ENCODE results near the gene KSR1. TPM values are rescaled to one million over a fixed set of nuclear protein-coding genes. Genes with fewer than 3 reads are reported as not detected.

Gene KSR1
- total and polyA plus RNA-seq, 2 of the 4 experiments (the other 2 are of a cell fraction), result 12.5 to 21.9 TPM

DNA sequence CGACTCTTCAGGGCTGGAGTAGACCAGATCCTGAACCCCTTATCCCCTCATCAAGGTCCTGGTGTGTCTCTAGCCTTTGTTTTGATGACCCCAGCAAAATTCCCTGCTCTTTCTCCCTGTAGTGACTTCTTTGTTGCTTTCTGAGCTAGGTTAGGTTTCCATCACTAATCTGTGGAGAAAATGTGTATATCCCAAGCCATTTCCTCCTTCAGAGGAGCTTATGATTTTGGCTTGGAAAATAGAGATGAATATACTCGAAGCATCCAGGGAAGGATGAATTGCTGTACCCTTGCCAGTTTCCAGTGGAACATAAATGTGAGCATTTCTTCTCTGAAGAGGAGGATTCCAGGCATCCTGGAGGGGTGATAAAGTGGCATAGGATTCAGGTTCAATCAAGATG is 55.8 kb downstream of the KSR1 start:
- Histone ChIP-seq H3K27ac (ENCODE audit: insufficient read depth, low read length) (peak overlapping the region; percentile 51; the same call in 1 of the 2 replicates), H2AK5ac (ENCODE audit: low read depth, low read length) (no peak overlapping the region; the same call in 1 of the 2 replicates), H4K8ac (ENCODE audit: low read depth in 2 of 2, low read length in 2 of 2) (0 out of 4 replicates have a peak overlapping the region, but pooled peaks of 1 of the 2 experiments have one; percentile 31), H2BK15ac (ENCODE audit: low read depth, low read length) (no peak overlapping the region; the same call in 2 of the 3 replicates), H2BK20ac (ENCODE audit: low read depth, low read length) (peak overlapping the region; percentile 32; the same call in 1 of the 2 replicates), H2AFZ (replicated peaks; ENCODE audit: low read length, poor library complexity) (no peak overlapping the region), H3K9me3 (ENCODE audit: control insufficient read depth, insufficient read depth, low read length) (no peaks in the 10 kb centered on the region), H4K91ac (ENCODE audit: insufficient read depth, low read depth, low read length) (no peak overlapping the region; the same call in 1 of the 2 replicates), H3K4me1 (ENCODE audit: control insufficient read depth, insufficient read depth, low read length) (peaks cover 26% of the 10 kb centered on the region), H2BK5ac (ENCODE audit: low read depth, low read length, poor library complexity, severe bottlenecking) (peak overlapping the region; percentile 25), H3K36me3 (ENCODE audit: control insufficient read depth, insufficient read depth, low read length) (no peaks in the 10 kb centered on the region), H3K23ac (ENCODE audit: low read depth, low read length) (0 out of 2 replicates have a peak overlapping the region, but pooled peaks have one; percentile 35), H3K4me3 (ENCODE audit: insufficient read depth, low read depth, low read length) (no peak overlapping the region), H3K9ac (ENCODE audit: low read depth, low read length) (no peak overlapping the region), H3K14ac (replicated peaks; ENCODE audit: low read depth, low read length) (0 out of 2 replicates have a peak overlapping the region, but pooled peaks have one; percentile 53), H4K5ac (ENCODE audit: low read depth, low read length) (peak overlapping the region; percentile 41; the same call in 1 of the 2 replicates), H3K4me2 (ENCODE audit: low read depth, low read length) (no peak overlapping the region), H3K56ac (ENCODE audit: extremely low read depth, insufficient read depth, low read length) (no peak overlapping the region), H3K27me3 (ENCODE audit: control insufficient read depth, insufficient read depth, low read length) (no peaks in the 10 kb centered on the region), H3K18ac (ENCODE audit: low read depth, low read length) (peak overlapping the region; percentile 36), H2AK9ac (replicated peaks; ENCODE audit: low read depth, low read length, poor library complexity) (no peak overlapping the region), H3K4ac (ENCODE audit: low read depth, low read length) (peak overlapping the region; percentile 71), H3K79me1 (ENCODE audit: low read depth in 1 of 2, low read length in 2 of 2) (peaks cover 53 to 80% of the 10 kb centered on the region in 2 experiments), H4K20me1 (ENCODE audit: insufficient read depth, low read length) (peaks cover 61% of the 10 kb centered on the region), H2BK120ac (ENCODE audit: low read depth, low read length) (peak overlapping the region; percentile 66), H3K9me1 (ENCODE audit: insufficient read depth, low read length) (peaks cover 29% of the 10 kb centered on the region)
- DNase-seq (no peak), ATAC-seq (ENCODE audit: low read depth) (no peak)
- intact Hi-C loops (cut with micrococcal nuclease), result no loop called here
- dilution Hi-C loops (cut with HindIII; ENCODE audit: low sequenced_read_pairs, unreplicated experiment), result no loop called here
- ChIA-PET CTCF (interaction anchor here (0.6 to 1.5 kb wide), 2 partner anchors 12 to 87 kb away, joined by 3 read pairs; no protein-coding TSS in a partner anchor), POLR2A (ENCODE audit: unreplicated experiment) (no interaction called here)
- 14% methylated on average over 1 of the region's 2 CpGs; no CpG with 5 or more reads in 1 of the 2 experiments for WGBS, 2 experiments (ENCODE audit: extremely low coverage in 2 of 2, insufficient read length in 1 of 2)
- no peak for TF ChIP-seq FOS (IDR thresholded peaks at IDR 0.05; ENCODE audit: low read depth, low read length)
- TF ChIP-seq NFE2L2 (IDR thresholded peaks at IDR 0.05; ENCODE audit: low read depth, low read length), result no peak
- no peak for TF ChIP-seq POLR2A (IDR thresholded peaks at IDR 0.05; ENCODE audit: low read depth, low read length)
- TF ChIP-seq, protein P1, sequence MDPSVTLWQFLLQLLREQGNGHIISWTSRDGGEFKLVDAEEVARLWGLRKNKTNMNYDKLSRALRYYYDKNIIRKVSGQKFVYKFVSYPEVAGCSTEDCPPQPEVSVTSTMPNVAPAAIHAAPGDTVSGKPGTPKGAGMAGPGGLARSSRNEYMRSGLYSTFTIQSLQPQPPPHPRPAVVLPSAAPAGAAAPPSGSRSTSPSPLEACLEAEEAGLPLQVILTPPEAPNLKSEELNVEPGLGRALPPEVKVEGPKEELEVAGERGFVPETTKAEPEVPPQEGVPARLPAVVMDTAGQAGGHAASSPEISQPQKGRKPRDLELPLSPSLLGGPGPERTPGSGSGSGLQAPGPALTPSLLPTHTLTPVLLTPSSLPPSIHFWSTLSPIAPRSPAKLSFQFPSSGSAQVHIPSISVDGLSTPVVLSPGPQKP (IDR thresholded peaks at IDR 0.05; ENCODE audit: borderline replicate concordance, low read depth, low read length), result no peak
- peak; percentile 71 for TF ChIP-seq MAFK (IDR thresholded peaks at IDR 0.05; ENCODE audit: low read depth, low read length)
- in situ Hi-C loops (cut with MboI; ENCODE audit: low sequenced_read_pairs), result no loop called here
- BruUV-seq (replicated peaks), result no TSS peak
